Measurements from ENCODE around the gene SORBS2. TPM values are rescaled to one million over a fixed set of nuclear protein-coding genes. Genes with fewer than 3 reads are reported as not detected.

SORBS2 gene
- polyA plus RNA-seq, 1 donor from 2014 or later, result 46.0 TPM

DNA sequence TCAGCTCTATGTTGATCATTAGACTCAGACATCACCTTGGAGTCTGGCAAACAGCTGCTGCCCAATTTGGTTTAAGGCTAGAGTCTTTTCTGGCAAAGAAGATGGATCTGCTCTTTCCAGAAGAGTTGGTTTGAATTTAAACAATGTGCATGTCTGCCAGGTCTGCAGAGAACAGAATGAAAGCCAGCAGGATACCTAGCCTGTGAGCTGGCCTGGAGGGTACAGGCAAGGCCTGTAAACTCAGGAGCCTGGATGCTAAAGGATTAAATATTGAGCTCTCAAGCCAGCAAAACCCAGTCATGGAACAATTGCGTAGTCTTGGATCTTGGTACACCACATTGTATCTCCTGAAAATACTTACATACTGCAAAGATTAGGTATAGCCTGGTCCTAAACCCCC, 261.1 kb downstream of the SORBS2 start:
- H3K4me3 ChIP-seq (ENCODE audit: low read length), result no peak overlapping the region
- H3K36me3 ChIP-seq (ENCODE audit: insufficient read depth, low read length), result no peaks in the 10 kb centered on the region
- H2AFZ ChIP-seq (ENCODE audit: low read depth, low read length), result no peak overlapping the region
- H4K20me1 ChIP-seq (ENCODE audit: insufficient read depth), result no peaks in the 10 kb centered on the region
- H3K27ac ChIP-seq (ENCODE audit: low read length), result no peak overlapping the region
- H3K9me3 ChIP-seq (ENCODE audit: low read length), result no peaks in the 10 kb centered on the region
- no peak overlapping the region for H3K9ac ChIP-seq (ENCODE audit: low read length)
- TF ChIP-seq EP300 (conservative IDR thresholded peaks at IDR 0.05; ENCODE audit: poor library complexity, severe bottlenecking) (no peak), RAD21 (conservative IDR thresholded peaks at IDR 0.05) (no peak), EZH2 (IDR thresholded peaks at IDR 0.05; ENCODE audit: borderline replicate concordance, insufficient read depth, low read length, poor library complexity, severe bottlenecking) (no peak), POLR2AphosphoS5 (IDR thresholded peaks at IDR 0.05) (no peak), MXI1 (conservative IDR thresholded peaks at IDR 0.05; ENCODE audit: poor library complexity, severe bottlenecking) (no peak), SMC3 (conservative IDR thresholded peaks at IDR 0.05; ENCODE audit: poor library complexity) (no peak), TAF1 (IDR thresholded peaks at IDR 0.05; ENCODE audit: low read depth) (no peak)
- TF ChIP-seq, protein P1, sequence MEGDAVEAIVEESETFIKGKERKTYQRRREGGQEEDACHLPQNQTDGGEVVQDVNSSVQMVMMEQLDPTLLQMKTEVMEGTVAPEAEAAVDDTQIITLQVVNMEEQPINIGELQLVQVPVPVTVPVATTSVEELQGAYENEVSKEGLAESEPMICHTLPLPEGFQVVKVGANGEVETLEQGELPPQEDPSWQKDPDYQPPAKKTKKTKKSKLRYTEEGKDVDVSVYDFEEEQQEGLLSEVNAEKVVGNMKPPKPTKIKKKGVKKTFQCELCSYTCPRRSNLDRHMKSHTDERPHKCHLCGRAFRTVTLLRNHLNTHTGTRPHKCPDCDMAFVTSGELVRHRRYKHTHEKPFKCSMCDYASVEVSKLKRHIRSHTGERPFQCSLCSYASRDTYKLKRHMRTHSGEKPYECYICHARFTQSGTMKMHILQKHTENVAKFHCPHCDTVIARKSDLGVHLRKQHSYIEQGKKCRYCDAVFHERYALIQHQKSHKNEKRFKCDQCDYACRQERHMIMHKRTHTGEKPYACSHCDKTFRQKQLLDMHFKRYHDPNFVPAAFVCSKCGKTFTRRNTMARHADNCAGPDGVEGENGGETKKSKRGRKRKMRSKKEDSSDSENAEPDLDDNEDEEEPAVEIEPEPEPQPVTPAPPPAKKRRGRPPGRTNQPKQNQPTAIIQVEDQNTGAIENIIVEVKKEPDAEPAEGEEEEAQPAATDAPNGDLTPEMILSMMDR (IDR thresholded peaks at IDR 0.05; ENCODE audit: poor library complexity, severe bottlenecking), result no peak
- TF ChIP-seq, protein P2, sequence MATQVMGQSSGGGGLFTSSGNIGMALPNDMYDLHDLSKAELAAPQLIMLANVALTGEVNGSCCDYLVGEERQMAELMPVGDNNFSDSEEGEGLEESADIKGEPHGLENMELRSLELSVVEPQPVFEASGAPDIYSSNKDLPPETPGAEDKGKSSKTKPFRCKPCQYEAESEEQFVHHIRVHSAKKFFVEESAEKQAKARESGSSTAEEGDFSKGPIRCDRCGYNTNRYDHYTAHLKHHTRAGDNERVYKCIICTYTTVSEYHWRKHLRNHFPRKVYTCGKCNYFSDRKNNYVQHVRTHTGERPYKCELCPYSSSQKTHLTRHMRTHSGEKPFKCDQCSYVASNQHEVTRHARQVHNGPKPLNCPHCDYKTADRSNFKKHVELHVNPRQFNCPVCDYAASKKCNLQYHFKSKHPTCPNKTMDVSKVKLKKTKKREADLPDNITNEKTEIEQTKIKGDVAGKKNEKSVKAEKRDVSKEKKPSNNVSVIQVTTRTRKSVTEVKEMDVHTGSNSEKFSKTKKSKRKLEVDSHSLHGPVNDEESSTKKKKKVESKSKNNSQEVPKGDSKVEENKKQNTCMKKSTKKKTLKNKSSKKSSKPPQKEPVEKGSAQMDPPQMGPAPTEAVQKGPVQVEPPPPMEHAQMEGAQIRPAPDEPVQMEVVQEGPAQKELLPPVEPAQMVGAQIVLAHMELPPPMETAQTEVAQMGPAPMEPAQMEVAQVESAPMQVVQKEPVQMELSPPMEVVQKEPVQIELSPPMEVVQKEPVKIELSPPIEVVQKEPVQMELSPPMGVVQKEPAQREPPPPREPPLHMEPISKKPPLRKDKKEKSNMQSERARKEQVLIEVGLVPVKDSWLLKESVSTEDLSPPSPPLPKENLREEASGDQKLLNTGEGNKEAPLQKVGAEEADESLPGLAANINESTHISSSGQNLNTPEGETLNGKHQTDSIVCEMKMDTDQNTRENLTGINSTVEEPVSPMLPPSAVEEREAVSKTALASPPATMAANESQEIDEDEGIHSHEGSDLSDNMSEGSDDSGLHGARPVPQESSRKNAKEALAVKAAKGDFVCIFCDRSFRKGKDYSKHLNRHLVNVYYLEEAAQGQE (IDR thresholded peaks at IDR 0.05; ENCODE audit: borderline replicate concordance), result no peak
- no peaks in the 10 kb centered on the region for H3F3A ChIP-seq (ENCODE audit: insufficient read depth, low read length, poor library complexity, severe bottlenecking)
- no peaks in the 10 kb centered on the region for H3K27me3 ChIP-seq (ENCODE audit: insufficient read depth, low read depth, low read length)
- no peak overlapping the region for H3K4me2 ChIP-seq (ENCODE audit: low read length)
- no peaks in the 10 kb centered on the region for H3K79me2 ChIP-seq (replicated peaks; ENCODE audit: insufficient read depth, low read length)
- H3K9me2 ChIP-seq (ENCODE audit: insufficient read depth, low read length), result no peaks in the 10 kb centered on the region

DNA sequence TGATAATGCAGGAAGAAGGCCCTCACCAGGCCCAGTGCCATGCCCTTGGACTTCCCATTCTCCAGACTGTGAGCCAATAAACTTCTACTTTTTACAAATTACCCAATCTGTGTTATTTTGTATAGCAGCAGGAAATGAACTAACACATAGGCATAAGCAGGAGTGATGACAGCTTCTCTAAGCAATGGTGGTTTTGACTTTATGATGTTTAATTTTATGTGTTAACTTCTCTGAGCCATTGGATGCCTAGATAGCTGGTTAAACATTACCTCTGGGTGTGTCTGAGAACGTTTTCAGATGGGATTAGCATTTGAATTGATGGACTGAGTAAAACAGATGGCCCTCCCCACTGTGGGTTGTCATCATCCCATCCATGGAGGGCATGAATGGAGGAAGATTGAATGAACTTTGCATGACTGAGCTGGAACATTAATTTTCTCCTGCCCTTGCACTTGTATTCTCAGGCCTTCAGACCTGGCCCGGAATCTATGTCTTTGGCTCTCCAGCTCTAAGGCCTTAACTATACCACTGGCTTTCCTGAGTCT, 262.8 kb downstream of the SORBS2 start:
- TF ChIP-seq MXI1 (conservative IDR thresholded peaks at IDR 0.05; ENCODE audit: poor library complexity, severe bottlenecking) (no peak), EZH2 (IDR thresholded peaks at IDR 0.05; ENCODE audit: borderline replicate concordance, insufficient read depth, low read length, poor library complexity, severe bottlenecking) (no peak), EP300 (conservative IDR thresholded peaks at IDR 0.05; ENCODE audit: poor library complexity, severe bottlenecking) (no peak), POLR2AphosphoS5 (IDR thresholded peaks at IDR 0.05) (no peak), SMC3 (conservative IDR thresholded peaks at IDR 0.05; ENCODE audit: poor library complexity) (no peak), RAD21 (conservative IDR thresholded peaks at IDR 0.05) (no peak)
- TF ChIP-seq, protein P2 (IDR thresholded peaks at IDR 0.05; ENCODE audit: borderline replicate concordance), result no peak
- TF ChIP-seq, protein P1 (IDR thresholded peaks at IDR 0.05; ENCODE audit: poor library complexity, severe bottlenecking), result no peak
- no peaks in the 10 kb centered on the region for H3K79me2 ChIP-seq (replicated peaks; ENCODE audit: insufficient read depth, low read length)
- no peaks in the 10 kb centered on the region for H4K20me1 ChIP-seq (ENCODE audit: insufficient read depth)
- no peak overlapping the region for H3K4me2 ChIP-seq (ENCODE audit: low read length)
- H3K4me3 ChIP-seq (ENCODE audit: low read length), result no peak overlapping the region
- H3K9ac ChIP-seq (ENCODE audit: low read length), result no peak overlapping the region
- no peaks in the 10 kb centered on the region for H3K9me3 ChIP-seq (ENCODE audit: low read length)
- no peak overlapping the region for H2AFZ ChIP-seq (ENCODE audit: low read depth, low read length)
- no peaks in the 10 kb centered on the region for H3K27me3 ChIP-seq (ENCODE audit: insufficient read depth, low read depth, low read length)
- no peak overlapping the region for H3K27ac ChIP-seq (ENCODE audit: low read length)
- no peaks in the 10 kb centered on the region for H3K36me3 ChIP-seq (ENCODE audit: insufficient read depth, low read length)
- no peaks in the 10 kb centered on the region for H3K9me2 ChIP-seq (ENCODE audit: insufficient read depth, low read length)
- no peaks in the 10 kb centered on the region for H3F3A ChIP-seq (ENCODE audit: insufficient read depth, low read length, poor library complexity, severe bottlenecking)
